ES-I3 (cell line): ENCODE data around the gene NR3C2.
"Not testable (repeated sequence)": the region's sequence is repeated elsewhere in the genome, so short reads cannot be mapped to it uniquely, and the experiment has no call there.

ENCODE experiments used
- H3K36me3 ChIP-seq: 2 replicates; pipeline ENCODE4 v1.6.1; 2013; ENCODE audit warnings: mild to moderate bottlenecking, low read length, control low read depth, moderate library complexity; ENCODE audit not compliant: insufficient read depth
- H3K4me1 ChIP-seq: 2 replicates; pipeline ENCODE4 v1.6.1; 2013; ENCODE audit warnings: mild to moderate bottlenecking, control low read depth, low read length; ENCODE audit not compliant: insufficient read depth
- H3K9ac ChIP-seq: 2 replicates; pipeline ENCODE4 v1.6.1; 2013; ENCODE audit warnings: low read depth, mild to moderate bottlenecking, low read length, moderate library complexity
- H3K9me3 ChIP-seq: 2 replicates; pipeline ENCODE4 v1.6.1; 2013; ENCODE audit warnings: mild to moderate bottlenecking, low read length, moderate library complexity; ENCODE audit not compliant: control insufficient read depth, insufficient read depth

Gene NR3C2

GRCh38 chr4:148101235-148101634 is 341.0 kb downstream of the NR3C2 start:
- Histone ChIP-seq H3K9me3 (no peaks in the 10 kb centered on the region), H3K4me1 (peaks cover 7% of the 10 kb centered on the region; the same call in 1 of the 2 replicates), H3K9ac (no peak overlapping the region), H3K36me3 (no peaks in the 10 kb centered on the region)

- H3K9ac ChIP-seq: no peak overlapping the region
- peaks cover 7% of the 10 kb centered on the region; the same call in 1 of the 2 replicates for H3K4me1 ChIP-seq
- no peaks in the 10 kb centered on the region for H3K9me3 ChIP-seq
- no peaks in the 10 kb centered on the region for H3K36me3 ChIP-seq
Measured at GRCh38 chr4:148097801-148098200, 344.4 kb downstream of the NR3C2 start.

DNA sequence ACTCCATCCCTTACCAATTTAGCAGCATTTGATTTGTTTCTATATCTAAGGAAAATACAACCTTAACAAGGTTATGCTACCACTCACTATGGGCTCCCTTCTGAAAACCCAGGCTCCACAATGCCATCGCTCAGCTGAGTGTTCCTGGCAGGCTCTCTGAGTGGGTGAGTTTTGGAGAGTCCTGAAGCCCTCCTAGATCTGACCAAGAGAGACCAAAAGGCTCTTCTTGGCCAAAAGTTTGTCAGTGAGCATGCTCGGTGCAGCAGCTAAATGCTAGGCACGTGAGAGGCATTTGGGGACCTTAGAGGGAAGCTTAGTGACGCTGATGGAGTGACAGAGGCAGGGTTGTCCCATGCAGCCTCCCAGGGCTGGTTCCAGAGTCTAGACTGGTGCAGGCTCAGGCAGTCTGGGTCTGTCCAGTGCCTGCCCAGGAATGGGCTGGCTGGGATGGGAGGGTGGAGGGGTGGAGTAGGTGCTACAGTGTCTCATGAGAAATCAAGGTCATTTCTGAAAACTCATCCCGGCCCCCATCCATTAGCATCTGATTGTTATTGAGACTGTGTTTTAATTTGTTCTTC is 346.8 kb downstream of the NR3C2 start:
- peaks cover 7% of the 10 kb centered on the region for H3K4me1 ChIP-seq

DNA sequence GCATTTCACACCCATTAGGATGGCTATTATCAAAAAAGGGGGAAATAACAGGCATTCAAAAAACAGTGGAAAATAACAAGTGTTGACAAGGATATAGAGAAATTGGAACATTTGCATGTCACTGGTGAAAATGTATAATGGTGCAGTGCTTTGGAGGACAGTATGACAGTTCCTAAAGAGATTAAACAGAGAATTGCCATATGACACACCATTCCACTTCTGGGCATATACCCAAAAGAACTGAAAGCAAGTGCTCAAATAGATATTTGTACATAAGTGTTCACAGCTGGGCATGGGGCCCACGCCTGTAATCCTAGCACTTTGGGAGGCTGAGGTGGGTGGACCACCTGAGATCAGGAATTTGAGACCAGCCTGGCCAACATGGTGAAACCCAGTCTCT is 348.1 kb downstream of the NR3C2 start:
- no peak overlapping the region for H3K9ac ChIP-seq
- peaks cover 7% of the 10 kb centered on the region for H3K4me1 ChIP-seq
- no peaks in the 10 kb centered on the region for H3K36me3 ChIP-seq
- H3K9me3 ChIP-seq: no peaks in the 10 kb centered on the region

More for the DNA sequence above, 346.8 kb downstream of the NR3C2 start:
- H3K9ac ChIP-seq: no peak overlapping the region
- no peaks in the 10 kb centered on the region for H3K36me3 ChIP-seq
- no peaks in the 10 kb centered on the region for H3K9me3 ChIP-seq

DNA sequence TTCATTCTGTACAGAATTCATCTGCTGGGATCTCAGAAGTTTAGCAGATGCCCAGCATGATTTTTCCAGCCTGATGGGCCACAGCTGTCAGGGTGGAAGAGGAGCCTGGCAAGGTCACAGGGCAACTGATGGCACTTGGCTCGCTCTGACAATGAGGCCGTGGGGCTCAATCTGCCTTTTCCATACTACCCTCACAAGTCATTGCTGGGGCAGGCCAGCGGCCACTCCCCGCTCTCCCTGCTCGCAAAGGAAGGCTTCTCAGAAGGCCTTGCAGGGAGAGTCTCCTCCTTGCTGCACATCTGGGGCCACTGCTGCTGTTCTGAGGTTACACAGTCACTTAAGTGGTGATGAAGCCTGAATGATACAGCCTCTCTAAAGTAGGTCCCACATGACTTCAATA is 349.1 kb downstream of the NR3C2 start:
- Histone ChIP-seq H3K9ac (no peak overlapping the region), H3K4me1 (peaks cover 3% of the 10 kb centered on the region), H3K36me3 (no peaks in the 10 kb centered on the region), H3K9me3 (no peaks in the 10 kb centered on the region)

DNA sequence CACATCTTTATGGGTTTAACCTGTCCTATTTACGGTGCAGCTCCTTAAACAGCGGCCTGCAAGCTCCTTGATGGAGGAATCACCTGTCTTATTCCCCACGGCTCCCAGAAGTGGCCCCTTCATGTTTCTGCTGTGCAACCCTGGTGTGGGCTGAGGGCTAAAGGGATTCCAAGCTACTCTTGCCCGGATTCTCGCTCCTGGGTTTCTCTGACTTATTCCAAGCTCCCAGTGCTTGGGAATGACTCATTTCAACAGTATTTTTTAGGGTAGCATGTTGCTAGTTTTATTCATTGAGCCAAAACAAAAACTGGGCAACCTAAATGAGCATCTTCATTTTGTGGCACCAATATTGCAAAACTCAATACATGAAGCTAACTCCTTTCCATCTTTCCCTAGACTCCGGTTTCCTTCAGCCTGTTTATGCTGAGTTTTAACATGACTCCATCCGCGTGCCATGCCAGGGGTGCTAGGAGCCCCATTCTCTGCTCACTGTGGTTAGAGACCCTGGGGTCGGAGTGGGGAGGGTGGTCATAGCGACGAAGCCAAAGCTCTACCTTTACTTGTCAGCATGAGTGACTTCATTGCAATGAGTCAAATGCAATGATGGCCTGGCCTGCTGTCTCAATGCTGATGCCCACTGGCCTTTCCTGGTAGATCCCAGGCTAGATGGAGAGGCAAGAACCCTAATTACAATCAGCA is 349.7 kb downstream of the NR3C2 start:
- Histone ChIP-seq H3K4me1 (no peaks in the 10 kb centered on the region; the same call in 1 of the 2 replicates), H3K9me3 (no peaks in the 10 kb centered on the region), H3K9ac (no peak overlapping the region), H3K36me3 (no peaks in the 10 kb centered on the region)

GRCh38 chr4:148091896-148092295 is 350.3 kb downstream of the NR3C2 start:
- Histone ChIP-seq H3K9ac (no peak overlapping the region), H3K4me1 (no peaks in the 10 kb centered on the region; the same call in 1 of the 2 replicates), H3K36me3 (no peaks in the 10 kb centered on the region), H3K9me3 (no peaks in the 10 kb centered on the region)

- H3K9ac ChIP-seq: no peak overlapping the region
- no peaks in the 10 kb centered on the region for H3K9me3 ChIP-seq
- H3K4me1 ChIP-seq: no peaks in the 10 kb centered on the region; the same call in 1 of the 2 replicates
- H3K36me3 ChIP-seq: no peaks in the 10 kb centered on the region
Measured at GRCh38 chr4:148090503-148091476, 351.4 kb downstream of the NR3C2 start.

GRCh38 chr4:148090029-148090428 is 352.2 kb downstream of the NR3C2 start:
- Histone ChIP-seq H3K9me3 (no peaks in the 10 kb centered on the region), H3K36me3 (no peaks in the 10 kb centered on the region), H3K4me1 (no peaks in the 10 kb centered on the region; the same call in 1 of the 2 replicates), H3K9ac (no peak overlapping the region)

GRCh38 chr4:148089624-148090023 is 352.6 kb downstream of the NR3C2 start:
- H3K9ac ChIP-seq: no peak overlapping the region
- H3K4me1 ChIP-seq: no peaks in the 10 kb centered on the region; the same call in 1 of the 2 replicates
- H3K9me3 ChIP-seq: no peaks in the 10 kb centered on the region
- H3K36me3 ChIP-seq: no peaks in the 10 kb centered on the region

DNA sequence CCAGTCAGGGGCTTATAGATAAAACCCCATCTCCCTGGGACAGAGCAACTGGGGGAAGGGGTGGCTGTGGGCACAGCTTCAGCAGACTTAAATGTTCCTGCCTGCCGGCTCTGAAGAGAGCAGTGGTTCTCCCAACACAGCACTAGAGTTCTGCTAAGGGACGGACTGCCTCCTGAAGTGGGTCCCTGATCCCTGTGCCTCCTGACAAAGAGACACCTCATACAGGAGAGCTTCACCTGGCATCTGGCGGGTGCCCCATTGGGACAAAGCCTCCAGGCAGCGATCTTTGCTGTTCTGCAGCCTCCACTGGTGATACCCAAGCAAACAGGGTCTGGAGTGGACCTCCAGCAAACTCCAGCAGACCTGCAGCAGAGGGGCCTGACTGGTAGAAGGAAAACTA is 359.1 kb downstream of the NR3C2 start:
- H3K4me1 ChIP-seq, H3K36me3 ChIP-seq, H3K9ac ChIP-seq, H3K9me3 ChIP-seq: not testable (repeated sequence)

- no peaks in the 10 kb centered on the region for H3K4me1 ChIP-seq
- no peaks in the 10 kb centered on the region for H3K36me3 ChIP-seq
- no peak overlapping the region for H3K9ac ChIP-seq
Measured at GRCh38 chr4:148081745-148082144, 360.5 kb downstream of the NR3C2 start.

DNA sequence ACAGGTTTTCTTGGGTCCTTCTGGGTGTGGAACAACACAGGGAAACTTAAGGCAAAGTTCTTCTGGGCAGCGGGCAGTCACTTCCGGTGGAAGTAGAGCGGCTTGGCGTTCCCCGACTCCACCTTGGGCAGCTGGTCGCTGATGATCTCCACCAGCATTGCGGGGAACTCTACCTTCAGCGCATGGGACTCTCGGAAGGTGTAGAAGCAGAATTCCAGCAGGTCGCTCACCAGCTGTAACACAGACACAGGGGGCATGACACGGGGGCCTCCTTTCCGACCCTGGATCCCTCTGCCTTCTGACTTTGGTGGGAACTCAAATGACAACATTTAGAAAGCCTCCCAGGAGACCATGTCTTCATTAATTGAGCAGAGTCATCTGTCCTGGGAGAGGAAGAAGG is 360.9 kb downstream of the NR3C2 start:
- H3K36me3 ChIP-seq: no peaks in the 10 kb centered on the region
- H3K4me1 ChIP-seq: no peaks in the 10 kb centered on the region
- H3K9ac ChIP-seq: no peak overlapping the region
- 0 out of 2 replicates have a peak, but pooled peaks cover 2% of the 10 kb centered on the region for H3K9me3 ChIP-seq

More at GRCh38 chr4:148081745-148082144, 360.5 kb downstream of the NR3C2 start:
- H3K9me3 ChIP-seq: 0 out of 2 replicates have a peak, but pooled peaks cover 2% of the 10 kb centered on the region

DNA sequence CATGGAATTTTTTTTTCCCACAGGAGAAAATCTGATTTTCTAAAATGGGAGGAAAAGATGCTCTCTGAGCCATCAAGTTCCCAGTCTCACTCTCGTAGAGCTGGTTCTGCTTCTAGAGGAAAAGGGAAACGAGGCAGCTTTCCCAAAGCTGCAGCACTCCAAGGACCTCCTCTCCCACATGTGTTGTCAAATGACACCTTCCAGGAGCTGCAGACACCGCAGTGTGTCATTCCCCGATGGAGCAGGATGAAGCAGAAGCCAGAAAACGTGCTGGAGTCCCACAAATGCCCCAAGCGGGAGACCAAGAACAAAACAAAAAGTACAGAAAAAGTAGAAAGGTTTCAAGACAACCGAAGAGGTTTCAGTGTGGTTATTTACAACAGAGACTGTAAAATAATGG is 362.3 kb downstream of the NR3C2 start:
- Histone ChIP-seq H3K9me3 (peaks cover 2% of the 10 kb centered on the region; the same call in 1 of the 2 replicates), H3K4me1 (no peaks in the 10 kb centered on the region), H3K36me3 (no peaks in the 10 kb centered on the region), H3K9ac (no peak overlapping the region)
